NOMO-1 treated with dmso at 0.1 percent for 144 hours (cell line): ENCODE measurements around the gene BAIAP2L2.
"Not testable (repeated sequence)": the region's sequence is repeated elsewhere in the genome, so short reads cannot be mapped to it uniquely, and the experiment has no call there.

ENCODE experiments used
- DNase-seq: peaks from one replicate; lab custom pipeline; 2025; ENCODE audit not compliant: unreplicated experiment; lab: John Stamatoyannopoulos, UW

The BAIAP2L2 gene

GRCh38 chr22:38041760-38042487 lies 68.6 kb downstream of the BAIAP2L2 start:
- peak; percentile 19 for DNase-seq

GRCh38 chr22:38040953-38041759 lies 69.3 kb downstream of the BAIAP2L2 start:
- DNase-seq, result no peak

- no peak for DNase-seq
Observed at GRCh38 chr22:38038890-38039812, 71.3 kb downstream of the BAIAP2L2 start.

- no peak for DNase-seq
Observed at GRCh38 chr22:38038426-38038825, 72.1 kb downstream of the BAIAP2L2 start.

- DNase-seq, result not testable (repeated sequence)
Observed at GRCh38 chr22:38037367-38038150, 72.9 kb downstream of the BAIAP2L2 start.

- DNase-seq, result no peak
Observed at GRCh38 chr22:38036392-38037062, 74.0 kb downstream of the BAIAP2L2 start.

- DNase-seq, result no peak
Observed at GRCh38 chr22:38035530-38035885, 75.0 kb downstream of the BAIAP2L2 start.
